GM03348 (cell line): ENCODE data around the gene LIN7C.

Experiments
- DNase-seq: peaks from one replicate; pipeline ENCODE4 v3.0.0; 2012; ENCODE audit warnings: low spot score

Gene LIN7C

GRCh38 chr11:27447288-27448183 lies 59.0 kb downstream of the LIN7C start:
- DNase-seq: peak; percentile 46

GRCh38 chr11:27445625-27446024 lies 60.9 kb downstream of the LIN7C start:
- no peak for DNase-seq

- no peak for DNase-seq
Measured at GRCh38 chr11:27444801-27445215, 61.8 kb downstream of the LIN7C start.
